ENCODE measurements around the gene SMR3B.

The SMR3B gene

DNA sequence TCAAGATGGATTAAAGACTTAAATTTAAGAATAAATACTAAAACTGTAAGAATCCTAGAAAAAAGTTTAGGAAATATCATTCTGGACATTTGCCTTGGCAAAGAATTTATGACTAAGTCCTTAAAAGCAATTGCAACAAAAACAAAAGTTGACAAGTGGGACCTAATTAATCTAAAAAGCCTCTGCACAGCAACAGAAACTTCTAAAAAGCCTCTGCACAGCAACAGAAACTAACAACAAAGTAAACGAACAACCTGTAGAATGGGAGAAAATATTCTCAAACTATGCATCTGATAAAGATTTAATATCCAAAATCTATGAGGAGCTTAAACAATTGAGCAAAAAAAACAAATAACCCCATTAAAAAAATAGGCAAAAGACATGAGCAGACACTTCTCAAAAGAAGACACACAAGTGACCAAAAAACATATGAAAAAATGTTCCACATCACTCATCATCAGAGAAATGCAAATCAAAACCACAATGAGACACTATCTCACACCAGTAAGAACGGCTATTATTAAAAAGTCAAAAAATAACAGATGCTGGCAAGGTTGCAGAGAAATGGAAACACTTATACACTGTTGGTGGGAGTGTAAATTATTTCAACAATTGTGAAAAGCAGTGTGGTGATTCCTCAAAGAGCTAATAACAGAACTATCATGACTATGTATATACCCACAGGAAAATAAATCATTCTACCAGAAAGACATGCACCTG lies 9.3 kb downstream of the SMR3B start:
- H3K4me3 ChIP-seq (ENCODE audit: low read depth, low read length) = no peak overlapping the region
- in situ Hi-C loops (cut with HindIII; ENCODE audit: low sequenced_read_pairs) = no loop called here
- DNase-seq (ENCODE audit: low read depth, low spot score) = no peak
- TF ChIP-seq, protein P1, sequence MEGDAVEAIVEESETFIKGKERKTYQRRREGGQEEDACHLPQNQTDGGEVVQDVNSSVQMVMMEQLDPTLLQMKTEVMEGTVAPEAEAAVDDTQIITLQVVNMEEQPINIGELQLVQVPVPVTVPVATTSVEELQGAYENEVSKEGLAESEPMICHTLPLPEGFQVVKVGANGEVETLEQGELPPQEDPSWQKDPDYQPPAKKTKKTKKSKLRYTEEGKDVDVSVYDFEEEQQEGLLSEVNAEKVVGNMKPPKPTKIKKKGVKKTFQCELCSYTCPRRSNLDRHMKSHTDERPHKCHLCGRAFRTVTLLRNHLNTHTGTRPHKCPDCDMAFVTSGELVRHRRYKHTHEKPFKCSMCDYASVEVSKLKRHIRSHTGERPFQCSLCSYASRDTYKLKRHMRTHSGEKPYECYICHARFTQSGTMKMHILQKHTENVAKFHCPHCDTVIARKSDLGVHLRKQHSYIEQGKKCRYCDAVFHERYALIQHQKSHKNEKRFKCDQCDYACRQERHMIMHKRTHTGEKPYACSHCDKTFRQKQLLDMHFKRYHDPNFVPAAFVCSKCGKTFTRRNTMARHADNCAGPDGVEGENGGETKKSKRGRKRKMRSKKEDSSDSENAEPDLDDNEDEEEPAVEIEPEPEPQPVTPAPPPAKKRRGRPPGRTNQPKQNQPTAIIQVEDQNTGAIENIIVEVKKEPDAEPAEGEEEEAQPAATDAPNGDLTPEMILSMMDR (IDR thresholded peaks at IDR 0.05; ENCODE audit: low read depth, low read length) = no peak

DNA sequence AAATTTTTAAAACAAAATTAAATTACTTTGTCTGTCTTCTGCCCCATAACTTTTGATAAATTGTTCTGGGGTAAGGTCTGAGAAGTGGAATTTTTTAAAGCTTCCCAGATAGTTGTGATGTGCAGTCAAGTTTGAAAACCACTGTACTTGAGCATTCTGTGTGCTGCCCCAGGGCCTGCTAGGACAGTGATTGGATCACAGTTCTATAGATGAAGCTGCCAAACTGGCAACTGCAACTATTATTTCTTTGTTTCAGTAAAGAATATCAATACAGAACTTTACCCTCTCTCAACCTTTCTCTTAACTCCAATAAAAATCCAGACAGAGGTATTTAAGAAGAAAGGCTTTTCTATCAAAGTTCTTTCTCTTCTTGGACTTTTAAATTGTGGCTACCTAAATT lies 14.6 kb downstream of the SMR3B start, which contains the start of gene OPRPN:
Gene OPRPN, plus strand, starts transcription at position 361 of the 400 bp plus-strand sequence. CDS start 1,346 bp downstream, outside the sequence.
- in situ Hi-C loops (cut with HindIII; ENCODE audit: low sequenced_read_pairs) = no loop called here
- TF ChIP-seq, protein P1 (IDR thresholded peaks at IDR 0.05; ENCODE audit: low read depth, low read length) = no peak
- no peak for DNase-seq (ENCODE audit: low read depth, low spot score)
- H3K4me3 ChIP-seq (ENCODE audit: low read depth, low read length) = no peak within 1 kb of the TSS

DNA sequence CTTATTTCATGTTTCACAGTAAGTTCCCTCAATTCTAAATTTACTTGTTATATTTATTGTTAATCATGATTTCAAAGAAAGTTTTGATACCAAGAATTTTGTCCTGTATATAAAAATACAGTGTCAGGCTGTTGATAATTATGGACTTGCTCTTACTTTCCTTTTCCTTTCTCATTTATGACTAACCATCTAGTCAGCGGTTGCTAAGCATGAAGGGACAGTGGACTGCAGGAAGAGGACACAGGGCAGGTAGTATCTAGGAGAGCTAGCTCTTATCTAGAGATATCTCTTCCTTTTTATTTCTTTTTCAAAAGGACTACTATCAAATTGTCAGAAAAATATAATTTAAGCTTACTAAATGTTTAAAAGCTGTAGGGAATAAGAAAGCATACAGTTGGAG lies 16.4 kb downstream of the SMR3B start:
- no peak for DNase-seq (ENCODE audit: low read depth, low spot score)
- in situ Hi-C loops (cut with HindIII; ENCODE audit: low sequenced_read_pairs) = no loop called here
- TF ChIP-seq, protein P1 (IDR thresholded peaks at IDR 0.05; ENCODE audit: low read depth, low read length) = no peak
- no peak overlapping the region for H3K4me3 ChIP-seq (ENCODE audit: low read depth, low read length)

DNA sequence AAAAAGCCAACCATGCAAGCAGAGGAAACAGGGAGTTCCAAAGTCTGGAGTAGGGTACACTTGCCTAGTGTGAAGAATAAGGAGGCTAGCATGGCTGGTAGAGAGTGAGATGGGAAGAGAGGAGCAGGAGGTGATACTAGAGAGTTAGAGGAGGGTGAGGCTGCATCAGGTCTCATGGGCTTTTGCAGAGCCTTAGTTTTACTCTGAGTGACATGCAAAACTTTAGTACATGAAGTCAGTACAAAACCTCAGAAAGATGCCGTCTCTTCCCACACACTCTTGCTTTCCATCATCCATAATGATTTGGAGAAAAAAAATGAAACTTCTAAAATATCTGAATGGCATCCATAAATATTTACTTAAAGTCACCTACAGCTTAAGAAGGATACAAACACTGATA lies 19.8 kb downstream of the SMR3B start:
- in situ Hi-C loops (cut with HindIII; ENCODE audit: low sequenced_read_pairs) = no loop called here
- DNase-seq (ENCODE audit: low read depth, low spot score) = no peak
- no peak overlapping the region for H3K4me3 ChIP-seq (ENCODE audit: low read depth, low read length)
- TF ChIP-seq, protein P1 (IDR thresholded peaks at IDR 0.05; ENCODE audit: low read depth, low read length) = no peak

DNA sequence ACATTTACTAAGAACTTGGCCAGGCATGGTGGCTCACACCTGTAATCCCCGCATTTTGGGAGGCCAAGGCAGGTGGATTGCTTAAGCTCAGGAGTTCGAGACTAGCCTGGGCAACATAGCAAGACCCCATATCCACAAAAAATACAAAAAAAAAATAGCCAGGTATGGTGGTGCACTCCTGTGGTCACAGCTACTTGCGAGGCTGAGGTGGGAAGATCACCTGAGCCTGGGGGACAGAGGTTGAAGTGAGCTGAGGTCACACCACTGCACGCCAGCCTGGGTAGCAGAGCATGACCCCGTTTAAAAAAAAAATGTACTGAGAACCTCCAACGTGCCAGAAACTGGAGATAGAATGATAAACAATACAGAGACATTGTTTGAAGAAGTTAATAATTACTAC lies 22.8 kb downstream of the SMR3B start:
- no peak overlapping the region for H3K4me3 ChIP-seq (ENCODE audit: low read depth, low read length)
- in situ Hi-C loops (cut with HindIII; ENCODE audit: low sequenced_read_pairs) = no loop called here
- TF ChIP-seq, protein P1 (IDR thresholded peaks at IDR 0.05; ENCODE audit: low read depth, low read length) = no peak
- no peak for DNase-seq (ENCODE audit: low read depth, low spot score)

DNA sequence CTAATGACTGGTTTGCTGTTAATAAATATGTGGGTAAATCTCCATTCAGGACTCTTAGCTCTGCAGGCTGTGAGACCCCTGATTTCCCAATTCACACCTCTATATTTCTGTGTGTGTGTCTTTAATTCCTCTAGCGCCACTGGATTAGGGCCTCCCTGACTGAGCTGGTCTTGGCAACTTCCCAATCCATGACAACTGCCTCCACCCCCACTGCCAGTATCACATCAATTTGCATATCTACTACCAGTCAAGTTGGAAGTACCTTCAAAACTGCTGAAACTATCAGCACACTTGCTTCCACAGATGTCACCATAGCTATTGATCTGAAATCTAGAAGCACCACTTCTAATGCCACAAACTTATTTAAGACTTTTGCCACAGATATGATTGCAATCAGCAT lies 42.4 kb downstream of the SMR3B start:
- in situ Hi-C loops (cut with HindIII; ENCODE audit: low sequenced_read_pairs) = no loop called here
- no peak for DNase-seq (ENCODE audit: low read depth, low spot score)
- H3K4me3 ChIP-seq (ENCODE audit: low read depth, low read length) = no peak overlapping the region
- TF ChIP-seq, protein P1 (IDR thresholded peaks at IDR 0.05; ENCODE audit: low read depth, low read length) = no peak

Measured in astrocyte of the spinal cord (primary cell).